Psoas muscle (tissue), 8 donors: ENCODE measurements around the gene GPRIN2. TPM values are rescaled to one million over a fixed set of nuclear protein-coding genes. Genes with fewer than 3 reads are reported as not detected.

ENCODE experiments used
- ATAC-seq, 4 donors: fragments of 200-7000 bp; cut with Tn5 transposase; one replicate each; pipeline ENCODE4 v1.9.1; 2020; ENCODE audit warnings: moderate library complexity in 3 of 4, mild to moderate bottlenecking in 2 of 4
- DNase-seq, 2 donors: peaks; one replicate each; pipeline ENCODE4 v3.0.0-alpha.2; 2020
- H3K27ac ChIP-seq: fragments of 200-600 bp; one replicate; pipeline ENCODE4 v1.8.0; 2022
- H3K27me3 ChIP-seq, 3 donors: fragments of 200-600 bp in 1 of 3; one replicate each; pipeline versions ENCODE4 v1.6.1 to v1.8.0; 2013 to 2022; ENCODE audit warnings: low read length in 2 of 3, mild to moderate bottlenecking in 2 of 3, moderate library complexity in 1 of 3; ENCODE audit not compliant: insufficient read depth in 3 of 3
- H3K36me3 ChIP-seq, 2 donors: fragments of 200-600 bp in 1 of 2; one replicate each; pipeline versions ENCODE4 v1.6.1 to v1.8.0; 2013 to 2022; ENCODE audit warnings: low read depth in 1 of 2, mild to moderate bottlenecking in 1 of 2, moderate library complexity in 1 of 2; ENCODE audit not compliant: insufficient read depth in 1 of 2
- H3K4me1 ChIP-seq: fragments of 200-600 bp; one replicate; pipeline ENCODE4 v1.8.0; 2022
- H3K4me3 ChIP-seq: fragments of 200-600 bp; one replicate; pipeline ENCODE4 v1.8.0; 2022; ENCODE audit warnings: mild to moderate bottlenecking
- H3K9me3 ChIP-seq: fragments of 200-600 bp; one replicate; pipeline ENCODE4 v1.8.0; 2022
- WGBS, 3 donors: extraction: QIAGEN DNeasy Blood & Tissue Kit; methylation state at CpG; one replicate each; pipeline versions ENCODE4 v1.1.6 to v1.1.7; 2013; 5-methylcytosine and 5-hydroxymethylcytosine counted together
- intact Hi-C, 2 donors: fragments of 100-400 bp; cut with DNase I; formaldehyde crosslinking; loops; one replicate each; pipeline versions ENCODE4 v1.11.0 to v1.14.2; 2022
- polyA plus RNA-seq, 3 donors: library from polyadenylated mRNA; stranded (reverse); fragments of 200-250 nt; gene quantifications; one replicate each; pipeline ENCODE4 v1.2.3, GENCODE V29; 2013
- total RNA-seq, 4 donors: library from RNA; stranded (reverse); fragmentation: NEBNext Ultra II Directional in 2 of 4; extraction: Animal tissue kit (Norgen Biotek cat#: 25700) in 2 of 4; gene quantifications; one replicate each; pipeline versions ENCODE4 v1.2.1 to v1.2.4, GENCODE V29; 2021 to 2023
- TF ChIP-seq, protein P1 (sequence below): fragments of 200-600 bp; IDR thresholded peaks from one replicate; pipeline ENCODE4 v1.8.0; 2022; ENCODE audit warnings: antibody characterized with exemption
- donor health status: healthy with polysubstance abuse.
- donor health status: DM: no; HTN: no; CAD: no; lungs with moderate emphysema.
- donor health status: Bipolar disorder and iron deficiency.
- donor health status: healthy.
- donor health status: DM: yes; HTN: yes; CAD: no.
- donor health status: DM: no; HTN: no; CAD: no.
- donor health status: DM: no; HTN: no; CAD: no.
- donor health status: DM: yes; HTN: yes; CAD: no.

The GPRIN2 gene
- total and polyA plus RNA-seq, 7 donors, result not detected

DNA sequence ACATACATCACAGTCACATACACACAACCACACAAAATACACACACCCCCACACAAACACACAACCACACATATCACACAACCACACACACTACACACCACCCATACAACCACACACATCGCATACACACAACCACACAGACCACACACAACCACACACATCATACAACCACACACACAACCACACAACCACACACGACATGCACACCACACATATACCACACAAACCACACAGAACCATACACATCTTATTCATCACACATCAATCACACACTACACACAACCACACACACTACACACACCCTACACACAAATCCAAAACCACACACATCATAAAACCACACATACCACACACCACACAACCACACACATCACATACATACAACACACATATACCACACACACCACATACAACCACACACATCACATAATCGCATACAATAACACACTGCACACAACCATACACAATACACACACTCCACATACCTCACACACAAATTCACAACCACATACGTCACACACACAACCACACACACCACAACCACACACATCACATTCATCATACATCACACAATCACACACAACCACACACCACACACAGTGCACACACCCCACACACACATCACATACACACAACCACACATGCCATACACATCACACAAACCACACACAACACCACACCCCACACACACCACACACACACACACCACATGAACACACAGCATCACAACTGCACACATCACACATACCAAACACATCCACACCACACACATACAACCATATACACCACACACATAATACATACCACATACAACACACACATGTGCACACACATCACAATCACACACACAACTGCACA, 30.4 kb downstream of the GPRIN2 start:
- WGBS, 3 donors, result 89 to 96% (median 95%) methylated on average over 4 of the region's 4 CpGs
- Histone ChIP-seq H3K4me1 (no peaks in the 10 kb centered on the region), H3K4me3 (no peak overlapping the region), H3K27ac (no peak overlapping the region), H3K27me3 (no peaks in the 10 kb centered on the region), H3K9me3 (no peaks in the 10 kb centered on the region), H3K36me3 (no peaks in the 10 kb centered on the region)
- no peak for ATAC-seq
- peak in 1 of 2 donors; percentile 9 for DNase-seq
- TF ChIP-seq, protein P1, sequence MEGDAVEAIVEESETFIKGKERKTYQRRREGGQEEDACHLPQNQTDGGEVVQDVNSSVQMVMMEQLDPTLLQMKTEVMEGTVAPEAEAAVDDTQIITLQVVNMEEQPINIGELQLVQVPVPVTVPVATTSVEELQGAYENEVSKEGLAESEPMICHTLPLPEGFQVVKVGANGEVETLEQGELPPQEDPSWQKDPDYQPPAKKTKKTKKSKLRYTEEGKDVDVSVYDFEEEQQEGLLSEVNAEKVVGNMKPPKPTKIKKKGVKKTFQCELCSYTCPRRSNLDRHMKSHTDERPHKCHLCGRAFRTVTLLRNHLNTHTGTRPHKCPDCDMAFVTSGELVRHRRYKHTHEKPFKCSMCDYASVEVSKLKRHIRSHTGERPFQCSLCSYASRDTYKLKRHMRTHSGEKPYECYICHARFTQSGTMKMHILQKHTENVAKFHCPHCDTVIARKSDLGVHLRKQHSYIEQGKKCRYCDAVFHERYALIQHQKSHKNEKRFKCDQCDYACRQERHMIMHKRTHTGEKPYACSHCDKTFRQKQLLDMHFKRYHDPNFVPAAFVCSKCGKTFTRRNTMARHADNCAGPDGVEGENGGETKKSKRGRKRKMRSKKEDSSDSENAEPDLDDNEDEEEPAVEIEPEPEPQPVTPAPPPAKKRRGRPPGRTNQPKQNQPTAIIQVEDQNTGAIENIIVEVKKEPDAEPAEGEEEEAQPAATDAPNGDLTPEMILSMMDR, result no peak
- intact Hi-C loops, result no loop called here

DNA sequence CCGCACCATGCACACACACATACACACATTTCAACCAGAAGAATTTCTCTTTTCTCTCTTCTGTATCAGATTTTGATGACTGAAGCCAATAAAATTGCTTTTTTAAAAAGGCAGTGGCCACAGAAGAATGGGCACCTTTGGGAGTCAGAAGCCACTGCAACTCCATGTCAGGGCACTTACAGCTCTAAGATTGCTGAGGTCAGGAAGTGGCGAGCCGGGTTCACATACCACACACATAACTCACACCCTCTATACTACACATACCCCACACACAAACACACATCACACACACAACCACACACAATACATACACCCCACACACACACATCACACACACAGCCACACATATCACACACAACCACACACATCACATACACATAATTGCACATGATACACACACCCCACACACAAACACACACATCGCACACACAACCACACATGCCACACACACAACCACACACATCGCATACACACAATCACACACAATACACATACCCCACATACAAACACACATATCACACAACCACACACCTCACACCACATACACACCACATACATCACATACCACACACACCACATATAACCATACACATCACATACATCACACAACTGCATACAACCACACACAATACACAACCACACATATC, 31.2 kb downstream of the GPRIN2 start:
- H3K36me3 ChIP-seq, result no peaks in the 10 kb centered on the region
- H3K27me3 ChIP-seq, result peaks cover 0 to 7% (median 0%) of the 10 kb centered on the region in 3 donors
- no peaks in the 10 kb centered on the region for H3K4me1 ChIP-seq
- no peak overlapping the region for H3K27ac ChIP-seq
- TF ChIP-seq, protein P1, result no peak
- H3K4me3 ChIP-seq, result no peak overlapping the region
- no peaks in the 10 kb centered on the region for H3K9me3 ChIP-seq
- DNase-seq, result peak; percentile 2 to 3
- no peak for ATAC-seq
- intact Hi-C loops, result no loop called here
- WGBS, 3 donors, result 89 to 95% (median 90%) methylated on average over 5 of the region's 5 CpGs

DNA sequence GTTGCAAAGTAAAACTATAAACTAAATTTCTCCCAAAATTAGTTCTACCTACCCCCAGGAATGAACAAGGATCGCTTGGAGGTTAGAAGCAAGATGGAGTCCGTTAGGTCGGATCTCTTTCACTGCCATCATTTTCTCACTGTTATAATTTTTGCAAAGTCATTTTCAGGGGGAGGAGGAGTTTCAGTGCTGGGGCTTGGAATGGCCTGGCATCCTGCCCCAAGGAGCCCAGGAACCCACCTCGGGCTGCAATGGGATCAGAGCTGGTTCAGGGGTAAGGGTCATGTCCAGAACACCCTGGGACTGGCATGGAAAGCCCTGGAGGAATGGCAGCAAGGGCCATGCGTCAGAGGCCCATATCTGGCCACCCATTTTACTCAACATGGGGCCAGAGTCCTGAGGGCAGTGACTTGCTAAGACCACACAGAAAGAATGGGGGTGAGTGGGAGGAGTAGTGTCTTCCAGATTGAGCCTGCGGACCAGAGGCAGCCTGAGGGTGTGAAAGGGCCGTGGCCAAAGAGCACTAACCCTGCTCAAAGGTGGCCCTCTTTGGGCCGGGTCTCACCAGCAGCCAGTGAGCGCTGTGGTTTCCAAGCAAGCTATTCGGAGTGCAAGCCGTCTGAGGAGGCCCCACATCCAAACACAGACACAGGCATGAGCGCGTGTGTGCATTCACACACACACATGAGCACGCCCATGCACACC, 31.8 kb downstream of the GPRIN2 start:
- Histone ChIP-seq H3K9me3 (no peaks in the 10 kb centered on the region), H3K4me3 (no peak overlapping the region), H3K27ac (no peak overlapping the region), H3K27me3 (peaks cover 0 to 9% (median 0%) of the 10 kb centered on the region in 3 donors), H3K4me1 (no peaks in the 10 kb centered on the region), H3K36me3 (no peaks in the 10 kb centered on the region)
- ATAC-seq (no peak), DNase-seq (peak; percentile 11 to 50)
- intact Hi-C loops, result no loop called here
- TF ChIP-seq, protein P1, result no peak
- 86 to 88% (median 87%) methylated on average over 14 of the region's 14 CpGs for WGBS, 3 donors

DNA sequence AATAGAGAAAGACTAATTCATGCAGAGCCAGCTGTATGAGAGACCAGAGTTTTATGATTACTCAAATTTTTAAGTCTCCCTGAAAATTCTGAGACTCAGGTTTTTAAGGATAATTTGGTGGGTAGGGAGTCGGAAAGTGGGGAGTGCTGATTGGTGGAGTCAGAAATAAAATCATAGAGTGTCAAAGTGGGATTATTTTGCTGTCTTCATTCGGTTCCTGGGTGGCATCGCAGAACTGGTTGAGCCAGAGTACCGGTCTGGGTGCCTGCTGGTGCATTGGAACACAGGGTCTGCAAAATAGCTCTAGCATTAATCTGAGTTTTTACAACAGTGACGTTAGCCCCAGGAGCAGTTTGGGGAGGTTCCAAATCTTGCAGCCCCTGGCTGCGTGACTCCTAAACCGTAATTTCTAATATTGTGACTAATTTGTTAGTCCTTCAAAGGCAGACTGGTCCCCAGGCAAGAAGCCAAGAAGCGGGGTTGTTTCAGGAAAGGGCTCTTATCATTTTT, 32.4 kb downstream of the GPRIN2 start:
- Histone ChIP-seq H3K27ac (no peak overlapping the region), H3K36me3 (no peaks in the 10 kb centered on the region), H3K27me3 (peaks cover 0 to 9% (median 0%) of the 10 kb centered on the region in 3 donors), H3K4me1 (no peaks in the 10 kb centered on the region), H3K4me3 (no peak overlapping the region), H3K9me3 (no peaks in the 10 kb centered on the region)
- WGBS, 3 donors, result 51 to 63% (median 51%) methylated on average over 8 of the region's 8 CpGs
- ATAC-seq, result no peak
- DNase-seq, result peak; percentile 22 to 29
- TF ChIP-seq, protein P1, result no peak
- intact Hi-C loops, result no loop called here
